GM23338 (cell line): ENCODE measurements around the gene CCBE1. TPM values are rescaled to one million over a fixed set of nuclear protein-coding genes. Genes with fewer than 3 reads are reported as not detected.

Experiments used
- ATAC-seq: fragments of 200-7000 bp; cut with Tn5 transposase; 3 replicates; pipeline ENCODE4 v1.9.1; 2020
- DNase-seq: peaks from one replicate; pipeline ENCODE4 v3.0.0-alpha.2; 2015; ENCODE audit warnings: low spot score
- H2AFZ ChIP-seq: fragments of 200-600 bp; sonication (generic); 2 replicates; pipeline ENCODE4 v1.8.0; 2016; ENCODE audit warnings: antibody characterized with exemption, mild to moderate bottlenecking, moderate library complexity
- H3F3A ChIP-seq: fragments of 200-600 bp; sonication (generic); replicated peaks from 2 replicates; pipeline ENCODE4 v1.8.0; 2017; ENCODE audit warnings: antibody characterized with exemption, mixed run types, low read depth
- H3K27ac ChIP-seq: fragments of 200-600 bp; sonication (generic); 2 replicates; pipeline ENCODE4 v1.6.1; 2016; ENCODE audit warnings: low read depth
- H3K27me3 ChIP-seq: fragments of 200-600 bp; sonication (generic); 2 replicates; pipeline ENCODE4 v1.8.0; 2016; ENCODE audit warnings: mild to moderate bottlenecking, mixed run types, moderate library complexity; ENCODE audit not compliant: insufficient read depth
- H3K36me3 ChIP-seq: fragments of 200-600 bp; sonication (generic); 2 replicates; pipeline ENCODE4 v1.8.0; 2016; ENCODE audit warnings: mild to moderate bottlenecking; ENCODE audit not compliant: insufficient read depth
- H3K4me1 ChIP-seq: fragments of 200-600 bp; sonication (generic); 2 replicates; pipeline ENCODE4 v1.8.0; 2016; ENCODE audit warnings: mild to moderate bottlenecking, moderate library complexity; ENCODE audit not compliant: insufficient read depth
- H3K4me2 ChIP-seq: fragments of 200-600 bp; sonication (generic); 2 replicates; pipeline ENCODE4 v1.7.1; 2017; ENCODE audit warnings: mixed run types
- H3K4me3 ChIP-seq: fragments of 200-600 bp; sonication (generic); 2 replicates; pipeline ENCODE4 v1.6.1; 2016; ENCODE audit warnings: mixed run types
- H3K79me2 ChIP-seq: fragments of 200-600 bp; sonication (generic); replicated peaks from 2 replicates; pipeline ENCODE4 v1.8.0; 2017; ENCODE audit warnings: mild to moderate bottlenecking; ENCODE audit not compliant: insufficient read depth
- H3K9me2 ChIP-seq: fragments of 200-600 bp; sonication (generic); 2 replicates; pipeline ENCODE4 v1.8.0; 2017; ENCODE audit not compliant: insufficient read depth
- H4K20me1 ChIP-seq: fragments of 200-600 bp; sonication (generic); replicated peaks from 2 replicates; pipeline ENCODE4 v1.8.0; 2017; ENCODE audit warnings: mild to moderate bottlenecking; ENCODE audit not compliant: insufficient read depth
- H3K27ac Mint-ChIP-seq: 2 replicates; pipeline ENCODE4 v1.8.0; 2020; ENCODE audit warnings: inconsistent platforms, mild to moderate bottlenecking, moderate library complexity, mixed read lengths
- H3K27me3 Mint-ChIP-seq: 3 replicates; pipeline ENCODE4 v1.8.0; 2022; ENCODE audit warnings: low read depth, mild to moderate bottlenecking, moderate library complexity, mixed read lengths, inconsistent platforms; ENCODE audit not compliant: insufficient read depth, poor library complexity
- H3K36me3 Mint-ChIP-seq: 3 replicates; pipeline ENCODE4 v1.8.0; 2021; ENCODE audit warnings: low read depth, mild to moderate bottlenecking, inconsistent platforms, moderate library complexity, mixed read lengths
- H3K4me1 Mint-ChIP-seq: 3 replicates; pipeline ENCODE4 v1.8.0; 2020; ENCODE audit warnings: mild to moderate bottlenecking, inconsistent platforms, mixed read lengths
- H3K4me3 Mint-ChIP-seq: 3 replicates; pipeline ENCODE4 v1.8.0; 2021; ENCODE audit warnings: moderate library complexity, mild to moderate bottlenecking, inconsistent platforms, mixed read lengths
- H3K9me3 Mint-ChIP-seq: 3 replicates; pipeline ENCODE4 v1.8.0; 2020; ENCODE audit warnings: moderate library complexity, mild to moderate bottlenecking, inconsistent platforms, mixed read lengths
- EZH2 ChIP-seq: fragments of 200-600 bp; sonication (generic); IDR thresholded peaks from one replicate; pipeline ENCODE4 v1.8.0; 2017; ENCODE audit warnings: antibody characterized with exemption, mild to moderate bottlenecking, low read depth; ENCODE audit not compliant: unreplicated experiment
- EZH2phosphoT487 ChIP-seq: fragments of 200-600 bp; sonication (generic); IDR thresholded peaks from one replicate; pipeline ENCODE4 v1.8.1; 2018; ENCODE audit warnings: antibody characterized with exemption; ENCODE audit not compliant: unreplicated experiment
- NANOG ChIP-seq: IDR thresholded peaks from 2 replicates; pipeline ENCODE4 v1.6.1; 2016; ENCODE audit warnings: antibody characterized with exemption, borderline replicate concordance
- POLR2AphosphoS5 ChIP-seq: IDR thresholded peaks from 2 replicates; pipeline ENCODE4 v1.6.1; 2016; ENCODE audit warnings: antibody characterized with exemption, low read depth
- STAT1 ChIP-seq: IDR thresholded peaks from one replicate; pipeline ENCODE4 v1.6.1; 2016; ENCODE audit warnings: antibody characterized with exemption; ENCODE audit not compliant: unreplicated experiment
- ZNF114 ChIP-seq: fragments of 250-450 bp; sonication (Bioruptor Pico); IDR thresholded peaks from 2 replicates; pipeline ENCODE4 v1.5.0; 2020; ENCODE audit warnings: mild to moderate bottlenecking, moderate library complexity
- ZNF331 ChIP-seq: fragments of 250-450 bp; sonication (Bioruptor Pico); IDR thresholded peaks from 2 replicates; pipeline ENCODE4 v1.5.0; 2020; ENCODE audit warnings: low read depth, mild to moderate bottlenecking, moderate library complexity
- polyA plus RNA-seq: library from polyadenylated mRNA; unstranded; fragments of >200 nt; fragmentation: Nextera tagmentation; extraction: Ambion mirVana; gene quantifications from 2 replicates; pipeline ENCODE4 v1.2.1, GENCODE V29; 2016
- total RNA-seq: library from RNA; depleted of rRNA; stranded (reverse); fragments of >200 nt; shearing (Covaris generic); gene quantifications from 2 replicates; pipeline ENCODE4 v1.2.3, GENCODE V29; 2014
- TF ChIP-seq, protein P1 (sequence below): IDR thresholded peaks from 2 replicates; pipeline ENCODE4 v1.6.1; 2016; ENCODE audit warnings: antibody characterized with exemption
- TF ChIP-seq, protein P2 (sequence below): fragments of 250-450 bp; sonication (Bioruptor Pico); IDR thresholded peaks from 2 replicates; pipeline ENCODE4 v1.5.0; 2020; ENCODE audit warnings: mild to moderate bottlenecking, moderate library complexity
- TF ChIP-seq, protein P3 (sequence below), 2 experiments: fragments of 200-600 bp in 1 of 2; sonication (generic) in 1 of 2; conservative IDR thresholded peaks; 2 replicates each; pipeline versions ENCODE4 v1.5.1 to v1.6.1; 2016 to 2017; ENCODE audit warnings: antibody characterized with exemption in 2 of 2, low read depth in 2 of 2, mild to moderate bottlenecking in 2 of 2, moderate library complexity in 1 of 2
- TF ChIP-seq, protein P4 (sequence below): IDR thresholded peaks from one replicate; pipeline ENCODE4 v1.6.1; 2018; ENCODE audit warnings: antibody characterized with exemption; ENCODE audit not compliant: unreplicated experiment

The CCBE1 gene
- total and polyA plus RNA-seq, 2 experiments from 2014 or later = 2.1 to 2.6 TPM

DNA sequence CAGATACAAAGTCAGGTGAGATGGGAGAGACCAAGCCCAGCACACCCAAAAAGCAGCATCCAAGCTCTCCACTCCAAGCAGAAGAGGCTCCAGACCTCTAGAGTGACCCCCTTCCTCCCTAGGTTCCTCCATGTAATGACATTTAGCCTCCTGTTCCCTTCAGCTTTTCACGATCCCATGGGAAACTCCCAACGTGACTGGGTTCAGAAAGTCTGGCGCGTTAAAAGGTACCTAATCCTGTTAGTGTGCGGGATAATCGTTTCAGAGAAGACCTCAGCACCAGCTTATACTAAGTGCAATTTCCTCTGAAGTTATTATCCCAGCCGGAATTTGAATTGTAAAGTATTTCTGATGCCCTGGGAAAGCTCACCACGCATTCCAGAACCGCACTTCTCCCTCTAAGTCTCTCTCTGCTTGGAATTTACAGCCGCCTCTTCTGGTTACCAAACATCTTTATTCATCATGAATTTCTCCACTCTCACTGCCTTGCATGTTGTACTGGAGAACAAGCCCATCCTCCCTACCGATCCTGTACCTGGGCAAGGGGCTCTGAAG, 46.9 kb downstream of the CCBE1 start:
- Histone ChIP-seq H3K4me3 (no peak overlapping the region), H3K27me3 (no peaks in the 10 kb centered on the region), H3K9me2 (no peaks in the 10 kb centered on the region), H2AFZ (no peak overlapping the region), H3K79me2 (no peaks in the 10 kb centered on the region), H3F3A (no peaks in the 10 kb centered on the region), H3K4me2 (no peak overlapping the region), H3K36me3 (no peaks in the 10 kb centered on the region), H3K27ac (no peak overlapping the region), H3K4me1 (peaks cover 7% of the 10 kb centered on the region; the same call in 1 of the 2 replicates), H4K20me1 (no peaks in the 10 kb centered on the region)
- no peak overlapping the region for H3K27ac Mint-ChIP-seq
- ATAC-seq (no peak), DNase-seq (no peak)
- H3K4me3 Mint-ChIP-seq = no peak overlapping the region
- no peaks in the 10 kb centered on the region for H3K9me3 Mint-ChIP-seq
- H3K27me3 Mint-ChIP-seq = peaks cover 8% of the 10 kb centered on the region
- H3K4me1 Mint-ChIP-seq = peaks cover 19% of the 10 kb centered on the region
- no peaks in the 10 kb centered on the region for H3K36me3 Mint-ChIP-seq
- no peak for TF ChIP-seq POLR2AphosphoS5
- no peak for TF ChIP-seq EZH2
- TF ChIP-seq, protein P1, sequence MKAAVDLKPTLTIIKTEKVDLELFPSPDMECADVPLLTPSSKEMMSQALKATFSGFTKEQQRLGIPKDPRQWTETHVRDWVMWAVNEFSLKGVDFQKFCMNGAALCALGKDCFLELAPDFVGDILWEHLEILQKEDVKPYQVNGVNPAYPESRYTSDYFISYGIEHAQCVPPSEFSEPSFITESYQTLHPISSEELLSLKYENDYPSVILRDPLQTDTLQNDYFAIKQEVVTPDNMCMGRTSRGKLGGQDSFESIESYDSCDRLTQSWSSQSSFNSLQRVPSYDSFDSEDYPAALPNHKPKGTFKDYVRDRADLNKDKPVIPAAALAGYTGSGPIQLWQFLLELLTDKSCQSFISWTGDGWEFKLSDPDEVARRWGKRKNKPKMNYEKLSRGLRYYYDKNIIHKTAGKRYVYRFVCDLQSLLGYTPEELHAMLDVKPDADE = no peak
- TF ChIP-seq, protein P2, sequence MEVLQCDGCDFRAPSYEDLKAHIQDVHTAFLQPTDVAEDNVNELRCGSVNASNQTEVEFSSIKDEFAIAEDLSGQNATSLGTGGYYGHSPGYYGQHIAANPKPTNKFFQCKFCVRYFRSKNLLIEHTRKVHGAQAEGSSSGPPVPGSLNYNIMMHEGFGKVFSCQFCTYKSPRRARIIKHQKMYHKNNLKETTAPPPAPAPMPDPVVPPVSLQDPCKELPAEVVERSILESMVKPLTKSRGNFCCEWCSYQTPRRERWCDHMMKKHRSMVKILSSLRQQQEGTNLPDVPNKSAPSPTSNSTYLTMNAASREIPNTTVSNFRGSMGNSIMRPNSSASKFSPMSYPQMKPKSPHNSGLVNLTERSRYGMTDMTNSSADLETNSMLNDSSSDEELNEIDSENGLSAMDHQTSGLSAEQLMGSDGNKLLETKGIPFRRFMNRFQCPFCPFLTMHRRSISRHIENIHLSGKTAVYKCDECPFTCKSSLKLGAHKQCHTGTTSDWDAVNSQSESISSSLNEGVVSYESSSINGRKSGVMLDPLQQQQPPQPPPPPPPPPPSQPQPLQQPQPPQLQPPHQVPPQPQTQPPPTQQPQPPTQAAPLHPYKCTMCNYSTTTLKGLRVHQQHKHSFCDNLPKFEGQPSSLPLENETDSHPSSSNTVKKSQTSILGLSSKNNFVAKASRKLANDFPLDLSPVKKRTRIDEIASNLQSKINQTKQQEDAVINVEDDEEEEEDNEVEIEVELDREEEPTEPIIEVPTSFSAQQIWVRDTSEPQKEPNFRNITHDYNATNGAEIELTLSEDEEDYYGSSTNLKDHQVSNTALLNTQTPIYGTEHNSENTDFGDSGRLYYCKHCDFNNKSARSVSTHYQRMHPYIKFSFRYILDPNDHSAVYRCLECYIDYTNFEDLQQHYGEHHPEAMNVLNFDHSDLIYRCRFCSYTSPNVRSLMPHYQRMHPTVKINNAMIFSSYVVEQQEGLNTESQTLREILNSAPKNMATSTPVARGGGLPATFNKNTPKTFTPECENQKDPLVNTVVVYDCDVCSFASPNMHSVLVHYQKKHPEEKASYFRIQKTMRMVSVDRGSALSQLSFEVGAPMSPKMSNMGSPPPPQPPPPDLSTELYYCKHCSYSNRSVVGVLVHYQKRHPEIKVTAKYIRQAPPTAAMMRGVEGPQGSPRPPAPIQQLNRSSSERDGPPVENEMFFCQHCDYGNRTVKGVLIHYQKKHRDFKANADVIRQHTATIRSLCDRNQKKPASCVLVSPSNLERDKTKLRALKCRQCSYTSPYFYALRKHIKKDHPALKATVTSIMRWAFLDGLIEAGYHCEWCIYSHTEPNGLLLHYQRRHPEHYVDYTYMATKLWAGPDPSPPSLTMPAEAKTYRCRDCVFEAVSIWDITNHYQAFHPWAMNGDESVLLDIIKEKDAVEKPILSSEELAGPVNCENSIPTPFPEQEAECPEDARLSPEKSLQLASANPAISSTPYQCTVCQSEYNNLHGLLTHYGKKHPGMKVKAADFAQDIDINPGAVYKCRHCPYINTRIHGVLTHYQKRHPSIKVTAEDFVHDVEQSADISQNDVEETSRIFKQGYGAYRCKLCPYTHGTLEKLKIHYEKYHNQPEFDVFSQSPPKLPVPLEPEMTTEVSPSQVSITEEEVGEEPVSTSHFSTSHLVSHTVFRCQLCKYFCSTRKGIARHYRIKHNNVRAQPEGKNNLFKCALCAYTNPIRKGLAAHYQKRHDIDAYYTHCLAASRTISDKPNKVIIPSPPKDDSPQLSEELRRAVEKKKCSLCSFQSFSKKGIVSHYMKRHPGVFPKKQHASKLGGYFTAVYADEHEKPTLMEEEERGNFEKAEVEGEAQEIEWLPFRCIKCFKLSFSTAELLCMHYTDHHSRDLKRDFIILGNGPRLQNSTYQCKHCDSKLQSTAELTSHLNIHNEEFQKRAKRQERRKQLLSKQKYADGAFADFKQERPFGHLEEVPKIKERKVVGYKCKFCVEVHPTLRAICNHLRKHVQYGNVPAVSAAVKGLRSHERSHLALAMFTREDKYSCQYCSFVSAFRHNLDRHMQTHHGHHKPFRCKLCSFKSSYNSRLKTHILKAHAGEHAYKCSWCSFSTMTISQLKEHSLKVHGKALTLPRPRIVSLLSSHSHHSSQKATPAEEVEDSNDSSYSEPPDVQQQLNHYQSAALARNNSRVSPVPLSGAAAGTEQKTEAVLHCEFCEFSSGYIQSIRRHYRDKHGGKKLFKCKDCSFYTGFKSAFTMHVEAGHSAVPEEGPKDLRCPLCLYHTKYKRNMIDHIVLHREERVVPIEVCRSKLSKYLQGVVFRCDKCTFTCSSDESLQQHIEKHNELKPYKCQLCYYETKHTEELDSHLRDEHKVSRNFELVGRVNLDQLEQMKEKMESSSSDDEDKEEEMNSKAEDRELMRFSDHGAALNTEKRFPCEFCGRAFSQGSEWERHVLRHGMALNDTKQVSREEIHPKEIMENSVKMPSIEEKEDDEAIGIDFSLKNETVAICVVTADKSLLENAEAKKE (CRISPR knock-in tag) = no peak
- TF ChIP-seq STAT1 = no peak
- no peak for TF ChIP-seq NANOG
- no peak for TF ChIP-seq ZNF114 (CRISPR knock-in tag)
- no peak for TF ChIP-seq ZNF331 (CRISPR knock-in tag)
- TF ChIP-seq, protein P3, sequence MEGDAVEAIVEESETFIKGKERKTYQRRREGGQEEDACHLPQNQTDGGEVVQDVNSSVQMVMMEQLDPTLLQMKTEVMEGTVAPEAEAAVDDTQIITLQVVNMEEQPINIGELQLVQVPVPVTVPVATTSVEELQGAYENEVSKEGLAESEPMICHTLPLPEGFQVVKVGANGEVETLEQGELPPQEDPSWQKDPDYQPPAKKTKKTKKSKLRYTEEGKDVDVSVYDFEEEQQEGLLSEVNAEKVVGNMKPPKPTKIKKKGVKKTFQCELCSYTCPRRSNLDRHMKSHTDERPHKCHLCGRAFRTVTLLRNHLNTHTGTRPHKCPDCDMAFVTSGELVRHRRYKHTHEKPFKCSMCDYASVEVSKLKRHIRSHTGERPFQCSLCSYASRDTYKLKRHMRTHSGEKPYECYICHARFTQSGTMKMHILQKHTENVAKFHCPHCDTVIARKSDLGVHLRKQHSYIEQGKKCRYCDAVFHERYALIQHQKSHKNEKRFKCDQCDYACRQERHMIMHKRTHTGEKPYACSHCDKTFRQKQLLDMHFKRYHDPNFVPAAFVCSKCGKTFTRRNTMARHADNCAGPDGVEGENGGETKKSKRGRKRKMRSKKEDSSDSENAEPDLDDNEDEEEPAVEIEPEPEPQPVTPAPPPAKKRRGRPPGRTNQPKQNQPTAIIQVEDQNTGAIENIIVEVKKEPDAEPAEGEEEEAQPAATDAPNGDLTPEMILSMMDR (conservative IDR thresholded peaks at IDR 0.05; ENCODE audit: low read depth in 2 of 2) = no peak
- TF ChIP-seq, protein P4, sequence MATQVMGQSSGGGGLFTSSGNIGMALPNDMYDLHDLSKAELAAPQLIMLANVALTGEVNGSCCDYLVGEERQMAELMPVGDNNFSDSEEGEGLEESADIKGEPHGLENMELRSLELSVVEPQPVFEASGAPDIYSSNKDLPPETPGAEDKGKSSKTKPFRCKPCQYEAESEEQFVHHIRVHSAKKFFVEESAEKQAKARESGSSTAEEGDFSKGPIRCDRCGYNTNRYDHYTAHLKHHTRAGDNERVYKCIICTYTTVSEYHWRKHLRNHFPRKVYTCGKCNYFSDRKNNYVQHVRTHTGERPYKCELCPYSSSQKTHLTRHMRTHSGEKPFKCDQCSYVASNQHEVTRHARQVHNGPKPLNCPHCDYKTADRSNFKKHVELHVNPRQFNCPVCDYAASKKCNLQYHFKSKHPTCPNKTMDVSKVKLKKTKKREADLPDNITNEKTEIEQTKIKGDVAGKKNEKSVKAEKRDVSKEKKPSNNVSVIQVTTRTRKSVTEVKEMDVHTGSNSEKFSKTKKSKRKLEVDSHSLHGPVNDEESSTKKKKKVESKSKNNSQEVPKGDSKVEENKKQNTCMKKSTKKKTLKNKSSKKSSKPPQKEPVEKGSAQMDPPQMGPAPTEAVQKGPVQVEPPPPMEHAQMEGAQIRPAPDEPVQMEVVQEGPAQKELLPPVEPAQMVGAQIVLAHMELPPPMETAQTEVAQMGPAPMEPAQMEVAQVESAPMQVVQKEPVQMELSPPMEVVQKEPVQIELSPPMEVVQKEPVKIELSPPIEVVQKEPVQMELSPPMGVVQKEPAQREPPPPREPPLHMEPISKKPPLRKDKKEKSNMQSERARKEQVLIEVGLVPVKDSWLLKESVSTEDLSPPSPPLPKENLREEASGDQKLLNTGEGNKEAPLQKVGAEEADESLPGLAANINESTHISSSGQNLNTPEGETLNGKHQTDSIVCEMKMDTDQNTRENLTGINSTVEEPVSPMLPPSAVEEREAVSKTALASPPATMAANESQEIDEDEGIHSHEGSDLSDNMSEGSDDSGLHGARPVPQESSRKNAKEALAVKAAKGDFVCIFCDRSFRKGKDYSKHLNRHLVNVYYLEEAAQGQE = no peak
- no peak for TF ChIP-seq EZH2phosphoT487
